GM18499 (cell line): ENCODE results near the gene CRK.
"Not testable (repeated sequence)": the region's sequence is repeated elsewhere in the genome, so short reads cannot be mapped to it uniquely, and the experiment has no call there.

Source experiments
- ATAC-seq: cut with Tn5 transposase; IDR thresholded peaks from one replicate; pipeline ENCODE4 v1.9.1; 2021; ENCODE audit warnings: moderate number of reproducible peaks; ENCODE audit not compliant: insufficient read depth, unreplicated experiment

The CRK gene

DNA sequence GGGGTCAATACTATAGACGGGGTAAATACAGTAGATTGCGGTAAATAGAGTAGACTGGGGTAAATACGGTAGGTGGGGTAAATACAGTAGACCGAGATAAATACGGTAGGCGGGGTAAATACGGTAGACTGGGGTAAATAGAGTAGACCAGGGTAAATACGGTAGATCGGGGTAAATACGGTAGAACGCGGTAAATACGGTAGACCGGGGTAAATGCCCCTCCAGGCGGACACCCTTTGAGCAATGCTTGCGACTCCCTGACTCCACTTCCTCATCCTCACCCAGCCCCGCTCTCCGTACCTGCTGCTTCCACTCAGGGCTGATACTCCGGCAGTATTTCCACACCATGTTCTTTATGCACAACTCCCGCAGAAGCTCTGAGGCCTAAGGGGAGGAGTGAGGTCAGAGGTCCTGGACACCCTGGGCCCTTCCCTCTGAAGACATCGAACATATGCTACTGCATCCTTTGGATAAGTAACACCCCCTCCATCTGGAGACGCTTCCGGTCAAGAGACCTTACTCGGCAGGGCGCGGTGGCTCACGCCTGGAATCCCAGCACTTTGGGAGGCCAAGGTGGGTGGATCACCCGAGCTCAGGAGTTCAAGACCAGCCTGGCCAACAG lies 13.3 kb upstream of the CRK start:
- ATAC-seq = no peak

- no peak for ATAC-seq
Observed at GRCh38 chr17:1467898-1468492, 12.0 kb upstream of the CRK start.

GRCh38 chr17:1467258-1467657 lies 11.2 kb upstream of the CRK start:
- ATAC-seq = no peak

- ATAC-seq = no peak
Observed at GRCh38 chr17:1464186-1464585, 8.2 kb upstream of the CRK start.

GRCh38 chr17:1462164-1463112 lies 6.4 kb upstream of the CRK start:
- ATAC-seq = no peak

DNA sequence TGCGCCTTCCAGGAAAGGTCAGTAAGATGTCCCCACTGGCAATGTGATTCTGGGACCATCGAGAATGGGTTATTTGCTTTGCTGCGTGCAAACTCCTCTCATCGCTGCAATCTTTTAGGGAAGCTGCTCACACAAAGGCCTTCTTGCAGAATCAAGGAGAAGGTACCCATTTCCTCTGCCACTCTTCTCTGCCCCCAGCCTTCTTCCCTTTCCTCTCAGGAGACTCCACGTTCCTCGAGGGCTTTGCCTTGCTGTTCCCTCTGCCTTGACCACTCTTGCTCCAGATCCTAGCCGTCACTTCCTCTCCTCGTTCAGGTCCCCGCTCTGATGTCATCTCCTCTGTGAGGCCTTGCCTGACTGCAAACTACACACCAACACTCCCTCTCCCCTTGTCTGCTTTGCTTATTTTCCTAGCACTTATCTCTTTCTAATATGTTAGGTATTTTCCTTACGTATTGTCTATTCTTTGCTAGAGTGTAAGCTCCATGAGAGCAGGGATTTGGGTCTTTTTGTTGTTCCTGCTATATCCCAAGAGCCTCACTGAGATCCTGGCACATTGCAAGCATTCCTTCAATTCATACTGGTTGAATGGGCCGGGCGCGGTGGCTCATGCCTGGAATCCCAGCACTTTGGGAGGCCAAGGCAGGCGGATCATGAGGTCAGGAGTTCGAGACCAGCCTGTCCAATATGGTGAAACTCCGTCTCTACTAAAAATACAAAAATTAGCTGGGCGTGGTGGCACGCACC lies 5.3 kb upstream of the CRK start:
- no peak for ATAC-seq

GRCh38 chr17:1460233-1460632 lies 4.2 kb upstream of the CRK start:
- ATAC-seq = no peak

DNA sequence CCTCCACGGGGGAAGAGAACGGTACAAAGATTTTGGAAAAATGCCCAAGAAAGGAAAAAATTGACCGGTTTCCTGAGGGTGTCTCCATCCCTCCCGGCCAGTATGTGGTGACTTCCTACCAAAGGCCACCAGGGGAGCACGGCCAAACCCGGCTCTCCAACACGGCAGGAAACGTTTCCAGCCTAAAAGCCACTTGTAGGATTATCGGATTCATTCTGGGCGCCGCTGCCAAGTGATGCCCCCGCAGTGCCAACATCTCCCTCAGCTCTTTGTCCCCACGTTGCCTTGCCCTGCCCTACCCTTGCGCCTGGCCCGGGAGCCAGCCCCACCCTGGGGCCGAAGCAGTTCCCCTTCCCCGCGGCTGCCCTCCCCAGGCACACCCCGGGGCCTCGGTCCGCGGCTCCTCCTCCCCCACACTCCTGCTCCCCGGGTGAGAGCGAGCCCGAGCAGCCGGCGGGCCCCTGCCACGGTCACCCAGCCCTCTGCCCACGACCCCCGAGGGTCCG lies 688 bp downstream of the CRK start:
- peak; percentile 15 for ATAC-seq

- no peak for ATAC-seq
Observed at GRCh38 chr17:1454541-1454940, 1.5 kb downstream of the CRK start.

GRCh38 chr17:1453694-1454093 lies 2.3 kb downstream of the CRK start:
- ATAC-seq = not testable (repeated sequence)

DNA sequence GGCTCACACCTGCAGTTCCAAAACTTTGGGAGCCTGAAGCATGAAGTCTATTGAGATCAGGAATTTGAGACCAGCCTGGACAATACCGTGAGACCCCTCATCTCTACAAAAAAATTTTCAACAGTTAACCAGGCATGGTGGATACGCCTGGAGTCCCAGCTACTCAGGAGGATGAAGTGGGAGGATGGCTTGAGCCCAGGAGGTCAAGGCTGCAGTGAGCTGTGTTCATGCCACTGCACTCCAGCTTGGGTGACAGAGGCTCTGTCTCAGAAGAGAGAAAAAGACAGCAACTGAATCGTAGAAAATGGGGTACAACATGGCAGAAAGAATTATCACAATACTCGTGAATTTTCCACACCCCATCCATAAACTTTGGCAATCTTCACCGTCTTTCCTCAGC lies 3.2 kb downstream of the CRK start:
- no peak for ATAC-seq

GRCh38 chr17:1450261-1450660 lies 5.8 kb downstream of the CRK start:
- not testable (repeated sequence) for ATAC-seq

DNA sequence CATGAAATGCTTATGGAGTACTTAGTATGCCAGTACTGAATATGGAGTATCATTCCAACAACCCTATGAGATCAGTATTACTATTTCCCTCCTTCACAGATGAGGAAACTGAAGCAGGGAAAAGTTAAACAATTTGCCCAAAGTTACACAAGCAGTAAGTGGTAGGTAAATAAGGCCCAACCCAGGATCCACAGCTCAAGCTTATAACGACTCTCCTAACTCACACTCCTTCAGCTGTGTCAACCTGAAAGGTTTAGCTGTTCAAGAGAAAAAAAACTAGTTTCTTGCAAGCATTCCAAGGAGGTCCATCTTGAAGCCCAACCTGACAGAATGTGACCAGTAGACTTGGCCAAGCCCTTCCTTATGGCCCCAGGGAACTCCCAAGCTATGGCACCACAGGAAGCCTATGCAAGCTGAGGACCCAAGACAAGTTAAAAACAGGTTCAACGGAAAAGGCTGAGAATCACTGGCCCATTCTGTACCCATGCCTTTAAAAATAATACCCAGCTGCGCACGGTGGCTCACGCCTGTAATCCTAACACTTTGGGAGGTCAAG lies 6.5 kb downstream of the CRK start:
- ATAC-seq = no peak

- no peak for ATAC-seq
Observed at GRCh38 chr17:1447052-1447451, 9.0 kb downstream of the CRK start.

DNA sequence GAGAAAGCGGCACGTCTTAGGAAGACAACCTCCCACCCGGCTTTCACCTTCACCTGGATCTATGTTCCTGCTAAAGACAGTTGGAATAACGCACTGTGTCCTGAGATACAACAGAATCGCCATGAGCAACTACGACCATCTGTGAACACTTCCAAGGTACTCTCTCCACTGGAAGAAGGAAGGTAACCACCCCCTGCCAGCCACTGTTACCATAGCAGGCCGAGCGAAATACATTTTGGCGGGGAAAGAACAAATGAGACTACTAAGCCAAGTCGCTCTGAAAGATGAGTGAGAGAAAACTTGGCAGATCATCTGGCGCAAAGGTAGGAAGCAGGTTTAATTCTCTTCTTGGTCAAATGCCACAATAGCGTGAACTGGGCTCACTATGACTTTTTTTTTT lies 9.8 kb downstream of the CRK start:
- no peak for ATAC-seq

DNA sequence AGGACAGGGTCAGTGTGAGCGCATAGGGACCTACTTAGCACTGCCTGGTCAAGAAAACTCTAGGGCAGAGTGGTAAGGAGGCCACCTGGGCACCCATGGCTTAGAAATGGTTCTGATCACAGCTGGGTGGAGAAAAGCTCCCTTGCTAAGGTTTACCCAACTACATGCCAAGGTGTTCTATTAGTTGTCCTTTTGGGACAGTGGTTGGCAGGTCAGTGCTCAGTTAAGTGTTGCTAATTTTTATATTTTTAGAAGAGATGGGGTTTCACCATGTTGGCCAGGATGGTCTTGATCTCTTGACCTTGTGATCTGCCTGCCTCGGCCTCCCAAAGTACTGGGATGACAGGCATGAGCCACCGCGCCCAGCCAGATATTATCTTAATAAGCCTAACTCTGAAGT lies 10.3 kb downstream of the CRK start:
- not testable (repeated sequence) for ATAC-seq

DNA sequence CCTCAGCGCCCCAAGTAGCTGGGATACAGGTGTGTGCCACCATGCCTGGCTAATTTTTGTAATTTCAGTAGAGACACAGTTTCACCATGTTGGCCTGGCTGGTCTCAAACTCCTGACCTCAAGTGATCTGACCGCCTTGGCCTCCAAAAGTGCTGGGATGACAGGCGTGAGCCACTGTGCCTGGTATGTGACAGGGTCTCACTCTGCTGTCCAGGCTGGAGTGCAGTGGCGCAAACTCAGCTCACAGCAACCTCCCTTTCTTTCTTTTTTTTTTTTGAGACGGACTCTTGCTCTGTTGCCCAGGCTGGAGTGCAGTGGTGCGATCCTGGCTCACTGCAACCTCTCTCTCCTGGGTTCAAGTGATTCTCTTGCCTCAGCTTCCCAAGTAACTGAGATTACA lies 13.3 kb downstream of the CRK start:
- not testable (repeated sequence) for ATAC-seq

DNA sequence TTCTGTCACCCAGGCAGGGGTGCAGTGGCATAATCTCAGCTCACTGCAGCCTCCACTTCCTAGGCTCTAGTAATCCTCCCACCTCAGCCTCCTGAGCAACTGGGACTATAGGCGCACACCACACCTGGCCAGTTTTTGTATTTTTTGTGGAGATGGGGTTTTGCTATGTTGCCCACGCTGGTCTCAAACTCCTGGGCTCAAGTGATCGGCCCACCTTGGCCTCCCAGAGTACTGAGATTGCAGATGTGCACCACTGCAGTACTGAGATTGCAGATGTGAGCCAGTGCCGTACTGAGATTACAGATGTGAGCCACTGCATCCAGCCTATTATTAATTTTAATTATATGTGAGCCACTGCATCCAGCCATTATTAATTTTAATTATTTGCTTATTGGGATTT lies 13.8 kb downstream of the CRK start:
- no peak for ATAC-seq

GRCh38 chr17:1440921-1441320 lies 15.1 kb downstream of the CRK start:
- ATAC-seq = no peak

DNA sequence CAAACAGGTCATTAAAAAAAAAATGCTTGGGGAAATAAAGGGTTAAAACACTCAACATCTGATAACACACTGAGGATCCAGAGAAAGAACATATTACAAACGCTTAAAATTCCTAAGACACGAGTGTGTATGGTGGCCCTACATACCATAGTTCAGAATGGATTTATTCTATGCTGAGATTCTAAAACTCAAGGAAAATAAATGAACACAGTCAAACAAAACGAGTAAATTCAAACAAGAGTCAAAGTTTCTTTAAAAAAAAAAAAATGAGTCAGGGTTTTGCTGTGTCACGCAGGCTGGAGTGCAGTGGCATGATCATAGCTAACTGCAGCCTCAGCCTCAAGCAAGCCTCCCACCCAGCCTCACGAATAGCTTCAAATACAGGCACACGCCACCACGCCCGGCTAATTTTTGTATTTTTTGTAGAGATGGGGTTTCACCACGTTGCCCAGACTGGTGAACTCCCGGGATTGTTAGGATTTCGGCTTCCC lies 17.4 kb downstream of the CRK start:
- ATAC-seq = no peak
